ENCODE data around the gene RFNG. TPM values are rescaled to one million over a fixed set of nuclear protein-coding genes. Genes with fewer than 3 reads are reported as not detected.

Gene RFNG
- total and polyA plus RNA-seq, 12 donors = 13.9 to 30.1 (median 20.3) TPM

DNA sequence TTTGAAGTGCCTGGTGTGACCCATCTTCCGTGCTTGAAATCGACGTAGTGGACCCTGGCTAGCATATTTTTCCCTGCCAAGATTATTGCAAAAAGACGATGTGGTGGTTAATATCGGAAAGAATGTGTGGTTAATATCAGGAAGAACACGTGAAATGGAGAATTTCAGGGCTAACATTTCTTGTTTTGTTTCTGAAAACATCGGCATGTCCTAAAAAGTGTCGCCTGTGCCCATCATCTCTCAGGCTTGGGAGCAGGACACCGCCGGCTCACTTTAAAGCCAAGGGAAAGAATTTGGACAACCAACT, 13.8 kb downstream of the RFNG start:
- peaks cover 4 to 22% (median 18%) of the 10 kb centered on the region in 9 donors for H3K4me1 ChIP-seq
- H3K4me3 ChIP-seq = peak overlapping the region in 9 of 10 donors; percentile 58 to 82 (median 73)
- WGBS, 2 donors = 10 to 13% methylated on average over 10 of the region's 10 CpGs
- TF ChIP-seq, protein P1, sequence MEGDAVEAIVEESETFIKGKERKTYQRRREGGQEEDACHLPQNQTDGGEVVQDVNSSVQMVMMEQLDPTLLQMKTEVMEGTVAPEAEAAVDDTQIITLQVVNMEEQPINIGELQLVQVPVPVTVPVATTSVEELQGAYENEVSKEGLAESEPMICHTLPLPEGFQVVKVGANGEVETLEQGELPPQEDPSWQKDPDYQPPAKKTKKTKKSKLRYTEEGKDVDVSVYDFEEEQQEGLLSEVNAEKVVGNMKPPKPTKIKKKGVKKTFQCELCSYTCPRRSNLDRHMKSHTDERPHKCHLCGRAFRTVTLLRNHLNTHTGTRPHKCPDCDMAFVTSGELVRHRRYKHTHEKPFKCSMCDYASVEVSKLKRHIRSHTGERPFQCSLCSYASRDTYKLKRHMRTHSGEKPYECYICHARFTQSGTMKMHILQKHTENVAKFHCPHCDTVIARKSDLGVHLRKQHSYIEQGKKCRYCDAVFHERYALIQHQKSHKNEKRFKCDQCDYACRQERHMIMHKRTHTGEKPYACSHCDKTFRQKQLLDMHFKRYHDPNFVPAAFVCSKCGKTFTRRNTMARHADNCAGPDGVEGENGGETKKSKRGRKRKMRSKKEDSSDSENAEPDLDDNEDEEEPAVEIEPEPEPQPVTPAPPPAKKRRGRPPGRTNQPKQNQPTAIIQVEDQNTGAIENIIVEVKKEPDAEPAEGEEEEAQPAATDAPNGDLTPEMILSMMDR (IDR thresholded peaks at IDR 0.05) = no peak
- ATAC-seq (no peak), DNase-seq (no peak)
- H3K36me3 ChIP-seq = peaks cover 0 to 9% (median 0%) of the 10 kb centered on the region in 9 donors
- peak overlapping the region in 9 of 10 donors; percentile 91 to 97 (median 94) for H3K27ac ChIP-seq
- no peaks in the 10 kb centered on the region for H3K27me3 ChIP-seq
- no peaks in the 10 kb centered on the region for H3K9me3 ChIP-seq
- intact Hi-C loops (cut with DNase I) = loop anchor here in 3 of 10 donors (1.0 to 10.0 kb wide), 3 partner anchors 59 to 287 kb away; partner anchors contain the start of gene FASN (in 3 of the 3)

DNA sequence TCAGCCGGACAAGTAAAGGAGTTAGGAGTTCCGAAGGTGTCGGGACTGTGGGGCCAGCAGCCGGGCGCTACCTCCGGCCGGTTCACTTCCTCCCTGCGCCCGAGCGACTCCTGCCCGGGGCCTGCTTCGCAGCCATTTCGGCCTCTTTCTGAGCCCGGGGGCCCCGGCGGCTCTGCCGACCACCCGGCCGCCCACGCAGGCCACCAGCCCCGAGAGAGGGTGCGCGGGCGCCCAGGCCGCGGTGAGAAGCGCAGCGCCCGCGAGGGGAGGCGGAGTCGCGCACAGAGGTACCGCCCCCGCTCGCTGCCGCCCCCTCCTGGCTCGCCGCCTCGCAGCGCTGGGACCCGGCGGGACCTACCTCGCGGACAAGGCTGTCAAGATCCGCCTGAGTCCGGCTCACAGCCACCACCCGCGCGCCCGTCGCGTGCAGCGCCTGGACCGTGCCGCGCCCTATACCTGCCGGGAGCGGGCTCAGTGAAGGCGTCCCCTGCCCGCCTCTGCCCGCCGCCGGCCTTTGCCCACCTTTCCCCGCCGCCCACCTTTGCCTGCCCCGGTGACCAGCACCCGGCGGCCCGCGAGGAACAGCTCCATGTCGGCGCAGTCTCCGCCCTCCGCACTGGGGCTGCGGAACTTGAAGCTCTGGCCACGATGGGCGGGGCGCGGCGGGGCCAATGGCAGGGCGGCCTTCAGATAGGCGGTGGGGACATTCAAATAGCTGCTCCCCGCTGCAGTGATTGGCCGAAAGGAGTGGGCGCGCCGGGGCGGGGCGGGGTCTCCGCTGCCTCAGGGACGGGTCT, 14.3 kb downstream of the RFNG start, which contains the start of gene DCXR:
DCXR (minus strand) TSS at position 606 of the 797 bp plus-strand sequence; CDS start at position 591, 15 bp downstream.
- intact Hi-C loops (cut with DNase I) = loop anchor here in 3 of 10 donors (1.0 to 10.0 kb wide), 3 partner anchors 60 to 288 kb away; partner anchors contain the start of gene FASN (in 3 of the 3)
- H3K27ac ChIP-seq = peak within 1 kb of the TSS; percentile 90 to 97 (median 94)

DNA sequence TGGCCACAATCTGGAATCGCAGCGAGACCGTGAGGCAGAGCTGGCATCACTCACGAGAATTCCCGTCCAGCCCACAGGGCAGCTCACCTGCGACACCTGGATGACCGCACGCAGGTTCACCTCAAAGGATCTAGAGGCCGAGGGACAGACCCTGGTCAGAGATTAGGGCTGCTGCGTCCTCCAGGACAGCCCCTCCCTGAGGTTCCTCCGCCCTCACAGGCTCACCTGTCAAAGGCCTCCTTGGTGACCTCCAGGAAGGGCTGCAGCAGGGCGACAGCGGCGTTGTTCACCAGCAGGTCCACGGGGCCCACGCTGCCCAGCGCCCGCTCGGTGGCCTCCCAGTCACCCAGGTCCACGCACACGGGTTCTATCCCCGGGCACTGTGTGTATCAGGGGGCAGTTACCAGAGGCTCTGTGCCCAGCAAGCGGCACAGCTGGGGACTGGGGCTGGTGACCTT, 14.9 kb downstream of the RFNG start:
- Histone ChIP-seq H3K9me3 (no peaks in the 10 kb centered on the region), H3K36me3 (peaks cover 0 to 9% (median 0%) of the 10 kb centered on the region in 9 donors), H3K27ac (peak overlapping the region; percentile 90 to 97 (median 94)), H3K27me3 (peaks cover 0 to 10% (median 6%) of the 10 kb centered on the region in 7 donors), H3K4me3 (peak overlapping the region; percentile 58 to 82 (median 72)), H3K4me1 (peaks cover 6 to 29% (median 23%) of the 10 kb centered on the region in 9 donors)
- DNase-seq = no peak
- TF ChIP-seq, protein P1 (IDR thresholded peaks at IDR 0.05) = no peak
- peak in 3 of 8 donors; percentile 0 to 2 (median 1) for ATAC-seq
- WGBS, 2 donors = 34 to 39% methylated on average over 23 of the region's 23 CpGs
- intact Hi-C loops (cut with DNase I) = loop anchor here in 3 of 10 donors (1.0 to 10.0 kb wide), 3 partner anchors 61 to 288 kb away; partner anchors contain the start of gene FASN (in 3 of the 3)

More for the DNA sequence above, 14.3 kb downstream of the RFNG start, which contains the start of gene DCXR:
- H3K9me3 ChIP-seq = no peaks in the 10 kb centered on the region
- TF ChIP-seq, protein P1 (IDR thresholded peaks at IDR 0.05) = peak; percentile 68 to 94 (median 86)
- 0 to 1% methylated on average over 81 to 92 of the region's 92 CpGs for WGBS, 2 donors
- H3K27me3 ChIP-seq = peaks cover 0 to 5% (median 2%) of the 10 kb centered on the region in 7 donors
- H3K4me3 ChIP-seq = peak within 1 kb of the TSS; percentile 58 to 82 (median 72)
- H3K4me1 ChIP-seq = peaks cover 4 to 24% (median 18%) of the 10 kb centered on the region in 9 donors
- H3K36me3 ChIP-seq = peaks cover 0 to 9% (median 0%) of the 10 kb centered on the region in 9 donors
- DNase-seq (peak; percentile 97 to 98), ATAC-seq (peak; percentile 95 to 99 (median 98))
